GM12872 (cell line): Measurements from ENCODE around the gene FKRP.

Source experiments
- CTCF ChIP-seq: IDR thresholded peaks from 3 replicates; pipeline ENCODE4 v1.5.1; 2011; ENCODE audit warnings: low read depth, mild to moderate bottlenecking, low read length, moderate library complexity; ENCODE audit not compliant: insufficient read depth

The FKRP gene

GRCh38 chr19:46737761-46738171 is 8.1 kb upstream of the FKRP start:
- TF ChIP-seq CTCF = no peak

DNA sequence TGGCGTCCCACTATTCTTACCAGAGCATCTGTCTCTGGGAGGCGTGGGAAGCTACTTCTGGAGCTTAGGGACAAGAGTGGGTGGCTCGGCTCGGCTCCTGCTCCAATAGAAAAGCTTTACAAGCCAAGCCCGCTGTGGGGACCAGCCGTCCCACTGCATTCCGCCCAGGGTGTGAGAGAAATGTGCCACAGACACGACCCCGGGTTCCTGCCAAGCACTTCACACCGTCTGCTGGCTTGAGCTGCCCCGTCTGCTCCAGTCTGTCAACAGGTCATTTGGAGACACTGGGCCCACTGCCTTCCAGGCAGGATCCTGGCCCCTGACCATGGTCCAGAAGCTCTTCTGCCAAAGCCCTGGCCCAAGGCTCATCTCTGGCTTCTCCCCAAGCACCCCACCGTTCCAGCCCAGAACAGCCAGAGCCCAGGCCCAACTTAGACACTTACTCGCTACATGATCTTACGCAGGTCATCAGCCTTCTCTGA is 6.5 kb upstream of the FKRP start:
- no peak for TF ChIP-seq CTCF

GRCh38 chr19:46741447-46741846 is 4.4 kb upstream of the FKRP start:
- TF ChIP-seq CTCF = no peak

GRCh38 chr19:46742926-46743480 is 2.9 kb upstream of the FKRP start:
- no peak for TF ChIP-seq CTCF

GRCh38 chr19:46744005-46744691 is 1.7 kb upstream of the FKRP start:
- TF ChIP-seq CTCF = no peak

GRCh38 chr19:46745030-46745429 is 827 bp upstream of the FKRP start:
- no peak for TF ChIP-seq CTCF

DNA sequence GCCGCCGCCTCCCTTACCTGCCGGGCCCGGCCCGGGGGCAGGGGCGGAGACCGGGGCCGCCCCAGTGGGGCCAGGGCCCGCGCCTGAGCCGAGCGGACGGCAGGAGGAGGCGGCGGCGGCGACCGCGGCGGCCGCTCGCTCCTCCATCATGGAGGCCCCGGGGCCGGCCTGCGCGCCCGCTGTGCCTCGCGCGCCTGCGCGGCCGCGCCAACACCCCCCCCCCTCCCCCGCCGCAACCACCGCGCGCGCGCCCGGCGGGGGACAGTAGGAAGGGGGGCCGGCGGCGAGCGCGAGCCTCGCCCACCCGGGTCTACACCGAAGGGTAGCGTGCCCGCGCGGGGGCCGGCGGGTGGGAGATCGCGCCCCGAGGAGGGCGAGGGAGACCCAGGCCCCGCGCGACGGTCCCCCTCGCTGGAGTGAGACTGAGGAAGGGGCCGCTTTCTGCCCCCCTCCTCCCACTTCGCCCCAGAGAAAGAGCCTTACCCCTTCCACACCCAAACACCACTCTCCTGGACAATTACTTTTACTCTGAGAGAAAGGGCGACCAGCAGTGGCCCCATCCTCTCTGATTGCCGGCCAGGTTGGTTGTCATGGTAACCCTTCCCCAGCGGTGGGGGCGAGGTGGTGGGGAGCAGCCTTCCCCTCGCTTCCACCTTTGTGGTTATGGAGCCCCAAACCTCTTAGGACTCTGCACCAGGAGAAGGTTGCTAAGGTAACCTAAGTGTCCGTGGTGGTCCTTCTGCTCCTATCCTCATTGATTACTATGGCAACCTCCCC is 612 bp downstream of the FKRP start, which contains the start of gene STRN4:
STRN4 (minus strand) TSS at position 170 of the 777 bp plus-strand sequence; CDS start at position 150, 20 bp downstream.
- no peak for TF ChIP-seq CTCF
